Glutamatergic neuron (in vitro differentiated cells): ENCODE results near the gene GNB1. TPM values are rescaled to one million over a fixed set of nuclear protein-coding genes. Genes with fewer than 3 reads are reported as not detected.
"Not testable (repeated sequence)": the region's sequence is repeated elsewhere in the genome, so short reads cannot be mapped to it uniquely, and the experiment has no call there.

Source experiments
- DNase-seq: peaks from one replicate; pipeline ENCODE4 v3.0.0; 2022
- H3K27ac Mint-ChIP-seq: one replicate; pipeline ENCODE4 v1.8.0; 2020; ENCODE audit warnings: mild to moderate bottlenecking, mixed read lengths, inconsistent platforms; ENCODE audit not compliant: unreplicated experiment
- H3K27me3 Mint-ChIP-seq: one replicate; pipeline ENCODE4 v1.8.0; 2020; ENCODE audit warnings: mild to moderate bottlenecking, moderate library complexity, mixed read lengths, inconsistent platforms; ENCODE audit not compliant: unreplicated experiment
- H3K36me3 Mint-ChIP-seq: one replicate; pipeline ENCODE4 v1.8.0; 2020; ENCODE audit warnings: mild to moderate bottlenecking, mixed read lengths, inconsistent platforms; ENCODE audit not compliant: unreplicated experiment
- H3K4me1 Mint-ChIP-seq: one replicate; pipeline ENCODE4 v1.8.0; 2020; ENCODE audit warnings: mild to moderate bottlenecking, low read depth, mixed read lengths, inconsistent platforms; ENCODE audit not compliant: unreplicated experiment
- H3K4me3 Mint-ChIP-seq: one replicate; pipeline ENCODE4 v1.8.0; 2020; ENCODE audit warnings: mild to moderate bottlenecking, mixed read lengths, inconsistent platforms; ENCODE audit not compliant: unreplicated experiment
- H3K9me3 Mint-ChIP-seq: one replicate; pipeline ENCODE4 v1.8.0; 2020; ENCODE audit warnings: mild to moderate bottlenecking, moderate library complexity, mixed read lengths, inconsistent platforms; ENCODE audit not compliant: unreplicated experiment
- CTCF ChIP-seq: fragments of 200-600 bp; sonication (generic); IDR thresholded peaks from one replicate; pipeline ENCODE4 v1.5.0; 2021; ENCODE audit not compliant: partially characterized antibody, unreplicated experiment
- total RNA-seq: library from RNA; stranded (reverse); fragmentation: NEBNext Ultra II Directional; extraction: Animal tissue kit (Norgen Biotek cat#: 25700); gene quantifications from one replicate; pipeline ENCODE4 v1.2.1, GENCODE V29; 2021; ENCODE audit not compliant: unreplicated experiment

The GNB1 gene
- total RNA-seq, 1 donor from 2014 or later: 734 TPM

- TF ChIP-seq CTCF: no peak
- Mint-ChIP-seq H3K9me3 (peaks cover 12% of the 10 kb centered on the region), H3K4me3 (peak overlapping the region; percentile 74), H3K36me3 (no peaks in the 10 kb centered on the region), H3K4me1 (peaks cover 55% of the 10 kb centered on the region), H3K27ac (peak overlapping the region; percentile 97), H3K27me3 (peaks cover 4% of the 10 kb centered on the region)
- peak; percentile 68 for DNase-seq
These were observed 32.4 kb downstream of the GNB1 start for GRCh38 chr1:1858382-1859086.

- Mint-ChIP-seq H3K4me1 (peaks cover 55% of the 10 kb centered on the region), H3K36me3 (no peaks in the 10 kb centered on the region), H3K27me3 (peaks cover 3% of the 10 kb centered on the region), H3K27ac (peak overlapping the region; percentile 97), H3K9me3 (peaks cover 10% of the 10 kb centered on the region), H3K4me3 (peak overlapping the region; percentile 64)
- DNase-seq: no peak
- no peak for TF ChIP-seq CTCF
These were observed 33.7 kb downstream of the GNB1 start for GRCh38 chr1:1857096-1857703.

- DNase-seq, H3K27me3 Mint-ChIP-seq, H3K27ac Mint-ChIP-seq, H3K36me3 Mint-ChIP-seq, H3K4me3 Mint-ChIP-seq: not testable (repeated sequence)
- Mint-ChIP-seq H3K9me3 (peaks cover 10% of the 10 kb centered on the region), H3K4me1 (peaks cover 47% of the 10 kb centered on the region)
These were observed 34.7 kb downstream of the GNB1 start for GRCh38 chr1:1856161-1856560.

GRCh38 chr1:1853593-1854257 is 37.2 kb downstream of the GNB1 start:
- peak overlapping the region; percentile 25 for H3K27ac Mint-ChIP-seq
- peaks cover 6% of the 10 kb centered on the region for H3K9me3 Mint-ChIP-seq
- peaks cover 4% of the 10 kb centered on the region for H3K27me3 Mint-ChIP-seq
- no peak overlapping the region for H3K4me3 Mint-ChIP-seq
- DNase-seq: no peak
- H3K4me1 Mint-ChIP-seq: peaks cover 39% of the 10 kb centered on the region
- H3K36me3 Mint-ChIP-seq: no peaks in the 10 kb centered on the region
- no peak for TF ChIP-seq CTCF

- Mint-ChIP-seq H3K27me3 (peaks cover 5% of the 10 kb centered on the region), H3K36me3 (no peaks in the 10 kb centered on the region), H3K9me3 (peaks cover 5% of the 10 kb centered on the region), H3K4me3 (peak overlapping the region; percentile 1), H3K27ac (peak overlapping the region; percentile 1), H3K4me1 (peaks cover 34% of the 10 kb centered on the region)
- TF ChIP-seq CTCF: no peak
- DNase-seq: no peak
These were observed 38.1 kb downstream of the GNB1 start for GRCh38 chr1:1852619-1853414.
